CD14-positive monocyte (primary cell): ENCODE measurements around the gene PNMA6E. TPM values are rescaled to one million over a fixed set of nuclear protein-coding genes. Genes with fewer than 3 reads are reported as not detected.
A peak's percentile ranks its signal among the peaks of the same experiment; 100 is the strongest.

Source experiments
- DNase-seq, 3 donors: peaks; one replicate each; pipeline ENCODE4 v3.0.0-alpha.2; 2011 to 2022
- H2AFZ ChIP-seq: 2 replicates; pipeline ENCODE4 v1.6.0; 2012; ENCODE audit warnings: mild to moderate bottlenecking, low read depth, low read length, inconsistent platforms; ENCODE audit not compliant: insufficient read depth, poor library complexity, severe bottlenecking
- H3K27ac ChIP-seq, 2 donors: 1 replicate in 1 of 2; 2 replicates in 1 of 2; pipeline ENCODE4 v1.5.1; 2012 to 2013; ENCODE audit warnings: low read length in 2 of 2, control low read depth in 1 of 2, inconsistent platforms in 1 of 2, low read depth in 1 of 2, mild to moderate bottlenecking in 1 of 2
- H3K27me3 ChIP-seq, 2 donors: one replicate each; pipeline versions ENCODE4 v1.6.0 to v1.6.1; 2011 to 2013; ENCODE audit warnings: low read length in 2 of 2; ENCODE audit not compliant: control insufficient read depth in 2 of 2, insufficient read depth in 2 of 2
- H3K36me3 ChIP-seq, 2 donors: replicated peaks in 1 of 2; 1 replicate in 1 of 2; 2 replicates in 1 of 2; pipeline versions ENCODE4 v1.5.1 to v1.6.1; 2012 to 2013; ENCODE audit warnings: low read length in 2 of 2, control low read depth in 1 of 2, inconsistent platforms in 1 of 2, mild to moderate bottlenecking in 1 of 2; ENCODE audit not compliant: insufficient read depth in 2 of 2, control insufficient read depth in 1 of 2
- H3K4me1 ChIP-seq, 2 donors: 1 replicate in 1 of 2; 2 replicates in 1 of 2; pipeline versions ENCODE4 v1.5.1 to v1.6.1; 2012 to 2013; ENCODE audit warnings: low read length in 2 of 2, control low read depth in 1 of 2, inconsistent platforms in 1 of 2, mild to moderate bottlenecking in 1 of 2, moderate library complexity in 1 of 2; ENCODE audit not compliant: insufficient read depth in 2 of 2, control insufficient read depth in 1 of 2
- H3K4me2 ChIP-seq: replicated peaks from 2 replicates; pipeline ENCODE3; 2012; ENCODE audit warnings: low read length, moderate library complexity, mild to moderate bottlenecking; ENCODE audit not compliant: poor library complexity, severe bottlenecking; ENCODE audit errors: extremely low read depth
- H3K4me3 ChIP-seq, 3 experiments: fragments of 200-600 bp in 1 of 3; sonication (generic) in 1 of 3; replicated peaks in 1 of 3; 1 replicate in 2 of 3; 2 replicates in 1 of 3; pipeline ENCODE4 v1.5.1; 2011 to 2013; ENCODE audit warnings: low read length in 3 of 3, mild to moderate bottlenecking in 3 of 3, control low read depth in 2 of 3, low read depth in 2 of 3, inconsistent platforms in 1 of 3, moderate library complexity in 1 of 3
- H3K79me2 ChIP-seq: 2 replicates; pipeline ENCODE4 v1.6.0; 2012; ENCODE audit warnings: mild to moderate bottlenecking, control low read depth, inconsistent platforms, low read length, moderate library complexity; ENCODE audit not compliant: insufficient read depth
- H3K9ac ChIP-seq: 2 replicates; pipeline ENCODE4 v1.6.0; 2017; ENCODE audit warnings: low read length, mild to moderate bottlenecking; ENCODE audit not compliant: insufficient read depth, poor library complexity, severe bottlenecking
- H3K9me3 ChIP-seq, 2 donors: replicated peaks in 1 of 2; 1 replicate in 1 of 2; 2 replicates in 1 of 2; pipeline versions ENCODE4 v1.5.1 to v1.6.1; 2012 to 2013; ENCODE audit warnings: low read length in 2 of 2, control low read depth in 1 of 2; ENCODE audit not compliant: control insufficient read depth in 1 of 2, insufficient read depth in 1 of 2
- H4K20me1 ChIP-seq: 2 replicates; pipeline ENCODE4 v1.6.0; 2012; ENCODE audit warnings: mild to moderate bottlenecking, low read length, control low read depth, moderate library complexity; ENCODE audit not compliant: insufficient read depth
- H3K27ac Mint-ChIP-seq, 7 donors: one replicate each; pipeline ENCODE4 v1.8.0; 2020; ENCODE audit warnings: mild to moderate bottlenecking in 7 of 7, mixed read lengths in 7 of 7, moderate library complexity in 6 of 7, inconsistent platforms in 2 of 7
- H3K27me3 Mint-ChIP-seq, 3 donors: one replicate each; pipeline ENCODE4 v1.8.0; 2021 to 2022; ENCODE audit warnings: low read depth in 3 of 3, mild to moderate bottlenecking in 3 of 3, mixed read lengths in 3 of 3, moderate library complexity in 3 of 3, inconsistent platforms in 1 of 3
- H3K36me3 Mint-ChIP-seq, 2 donors: one replicate each; pipeline ENCODE4 v1.8.0; 2020; ENCODE audit warnings: mixed read lengths in 2 of 2, inconsistent platforms in 1 of 2, mild to moderate bottlenecking in 1 of 2
- H3K4me1 Mint-ChIP-seq: one replicate; pipeline ENCODE4 v1.8.0; 2020; ENCODE audit warnings: mild to moderate bottlenecking, mixed read lengths
- H3K4me3 Mint-ChIP-seq, 2 donors: one replicate each; pipeline ENCODE4 v1.8.0; 2020; ENCODE audit warnings: mild to moderate bottlenecking in 2 of 2, mixed read lengths in 2 of 2, moderate library complexity in 1 of 2
- H3K9me3 Mint-ChIP-seq, 7 donors: one replicate each; pipeline ENCODE4 v1.8.0; 2020 to 2022; ENCODE audit warnings: mixed read lengths in 7 of 7, mild to moderate bottlenecking in 6 of 7, moderate library complexity in 6 of 7, inconsistent platforms in 2 of 7
- WGBS: methylation state at CpG from one replicate; pipeline ENCODE4 v1.1.5; 2013; ENCODE audit warnings: missing lambda C conversion rate; ENCODE audit not compliant: insufficient coverage; 5-methylcytosine and 5-hydroxymethylcytosine counted together
- intact Hi-C, 2 donors: fragments of 100-400 bp; cut with micrococcal nuclease; formaldehyde crosslinking; loops; one replicate each; pipeline versions ENCODE4 v1.15.0 to v1.15.1; 2023
- polyA minus RNA-seq: library from RNA; depleted of rRNA, polyadenylated mRNA; stranded (reverse); fragments of >200 nt; gene quantifications from 2 replicates; pipeline ENCODE4 v1.2.3, GENCODE V29; 2012
- polyA plus RNA-seq, 3 donors: library from polyadenylated mRNA; depleted of rRNA in 1 of 3; unstranded in 2 of 3; stranded (reverse) in 1 of 3; fragments of 300-500 nt in 2 of 3; fragments of >200 nt in 1 of 3; fragmentation: Illumina TruSeq in 2 of 3; gene quantifications; 1 replicate in 2 of 3; 2 replicates in 1 of 3; pipeline ENCODE4 v1.2.3, GENCODE V29; 2012 to 2021
- total RNA-seq, 12 experiments: library from RNA in 1 of 12; stranded (reverse) in 1 of 12; fragments of 120-200 nt in 1 of 12; gene quantifications; one replicate each; pipeline ENCODE4 v1.2.4 and lab custom pipeline; 2013 to 2026; ENCODE audit warnings: mixed read lengths in 6 of 12, inconsistent platforms in 1 of 12
- TF ChIP-seq, protein P1 (sequence below): fragments of 200-600 bp; IDR thresholded peaks from one replicate; pipeline ENCODE4 v1.8.0; 2022; ENCODE audit warnings: antibody characterized with exemption, mild to moderate bottlenecking

The PNMA6E gene
- not detected for total RNA-seq (2013)
- polyA plus RNA-seq (not detected), polyA minus RNA-seq (not detected in 2 replicates), total RNA-seq (lab: John Stamatoyannopoulos, UW) (0 to 0.15 (median 0) reads per million in 11 experiments)

DNA sequence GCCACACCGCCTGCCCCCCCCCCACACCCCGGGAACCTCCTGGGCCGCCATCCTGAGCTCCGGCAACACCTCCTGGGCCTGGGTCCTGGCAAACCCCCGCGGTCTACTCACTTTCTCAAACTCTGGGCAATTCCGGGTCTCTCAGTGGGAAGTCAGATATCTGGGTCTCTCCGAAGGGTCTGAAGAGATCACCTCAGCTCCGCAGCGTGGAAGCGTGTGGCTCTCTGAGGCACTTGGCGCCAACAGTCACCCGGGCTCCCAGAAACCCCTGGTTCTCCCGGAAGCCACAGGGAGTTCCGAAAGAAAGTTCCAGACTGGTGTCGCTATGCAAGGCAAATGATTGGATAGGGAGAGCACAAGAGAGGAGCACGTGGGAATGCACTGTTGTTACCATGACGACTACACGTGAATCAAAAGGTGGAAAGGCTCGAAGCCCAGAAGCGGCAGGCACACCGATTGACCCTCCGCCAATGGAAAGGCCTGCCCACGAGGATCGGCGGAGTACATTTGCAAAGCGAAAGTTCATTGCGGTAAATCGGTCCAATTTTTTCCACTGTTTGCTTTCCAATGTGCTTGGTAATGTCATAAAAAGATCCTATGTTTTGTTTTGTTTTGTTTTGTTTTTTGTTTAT is at the start of gene PNMA6E:
Gene PNMA6E (minus strand): TSS at position 218 of the 632 bp plus-strand sequence. CDS start 2,501 bp downstream, outside the sequence.
- DNase-seq, result no peak
- Histone ChIP-seq H3K9ac (no peak within 1 kb of the TSS), H3K4me1 (peaks cover 0 to 2% of the 10 kb centered on the region in 2 donors), H3K27me3 (no peaks in the 10 kb centered on the region), H3K4me2 (no peak within 1 kb of the TSS), H3K9me3 (peaks cover 0 to 7% of the 10 kb centered on the region in 2 donors), H3K4me3 (no peak within 1 kb of the TSS), H3K36me3 (no peaks in the 10 kb centered on the region), H4K20me1 (no peaks in the 10 kb centered on the region), H3K27ac (no peak within 1 kb of the TSS), H3K79me2 (no peaks in the 10 kb centered on the region), H2AFZ (no peak within 1 kb of the TSS)
- H3K27me3 Mint-ChIP-seq, result peaks cover 0 to 7% (median 2%) of the 10 kb centered on the region in 3 donors
- no peaks in the 10 kb centered on the region for H3K36me3 Mint-ChIP-seq
- H3K4me1 Mint-ChIP-seq, result peaks cover 9% of the 10 kb centered on the region
- H3K27ac Mint-ChIP-seq, result peak within 1 kb of the TSS in 1 of 7 donors; percentile 41
- TF ChIP-seq, protein P1, sequence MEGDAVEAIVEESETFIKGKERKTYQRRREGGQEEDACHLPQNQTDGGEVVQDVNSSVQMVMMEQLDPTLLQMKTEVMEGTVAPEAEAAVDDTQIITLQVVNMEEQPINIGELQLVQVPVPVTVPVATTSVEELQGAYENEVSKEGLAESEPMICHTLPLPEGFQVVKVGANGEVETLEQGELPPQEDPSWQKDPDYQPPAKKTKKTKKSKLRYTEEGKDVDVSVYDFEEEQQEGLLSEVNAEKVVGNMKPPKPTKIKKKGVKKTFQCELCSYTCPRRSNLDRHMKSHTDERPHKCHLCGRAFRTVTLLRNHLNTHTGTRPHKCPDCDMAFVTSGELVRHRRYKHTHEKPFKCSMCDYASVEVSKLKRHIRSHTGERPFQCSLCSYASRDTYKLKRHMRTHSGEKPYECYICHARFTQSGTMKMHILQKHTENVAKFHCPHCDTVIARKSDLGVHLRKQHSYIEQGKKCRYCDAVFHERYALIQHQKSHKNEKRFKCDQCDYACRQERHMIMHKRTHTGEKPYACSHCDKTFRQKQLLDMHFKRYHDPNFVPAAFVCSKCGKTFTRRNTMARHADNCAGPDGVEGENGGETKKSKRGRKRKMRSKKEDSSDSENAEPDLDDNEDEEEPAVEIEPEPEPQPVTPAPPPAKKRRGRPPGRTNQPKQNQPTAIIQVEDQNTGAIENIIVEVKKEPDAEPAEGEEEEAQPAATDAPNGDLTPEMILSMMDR, result no peak
- WGBS, result 98% methylated on average over 11 of the region's 29 CpGs
- intact Hi-C loops, result no loop called here
- no peak within 1 kb of the TSS for H3K4me3 Mint-ChIP-seq
- H3K9me3 Mint-ChIP-seq, result peaks cover 0 to 10% (median 6%) of the 10 kb centered on the region in 7 donors

DNA sequence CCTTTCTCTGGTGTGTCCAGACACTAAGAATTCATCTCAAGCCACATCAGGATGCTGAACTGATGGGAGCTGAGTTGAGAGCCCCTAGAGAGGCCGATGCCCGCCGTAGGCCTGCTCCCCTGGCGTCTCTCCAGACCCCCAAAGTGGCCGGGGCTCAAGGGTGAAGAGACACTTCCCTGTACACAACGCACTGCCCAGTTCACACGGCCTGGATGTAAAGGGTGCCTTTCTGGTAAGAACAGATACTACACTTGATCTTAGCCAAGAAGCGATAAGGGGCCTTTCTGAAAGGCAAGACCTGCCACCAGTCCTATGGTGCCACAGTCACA is 49.8 kb upstream of the PNMA6E start:
- Histone ChIP-seq H4K20me1 (no peaks in the 10 kb centered on the region), H3K27ac (no peak overlapping the region), H3K4me3 (no peak overlapping the region), H3K4me2 (no peak overlapping the region), H3K9me3 (no peaks in the 10 kb centered on the region), H3K27me3 (no peaks in the 10 kb centered on the region), H3K79me2 (no peaks in the 10 kb centered on the region), H3K9ac (no peak overlapping the region), H2AFZ (no peak overlapping the region), H3K36me3 (peaks cover 41 to 47% of the 10 kb centered on the region in 2 donors), H3K4me1 (no peaks in the 10 kb centered on the region)
- H3K4me1 Mint-ChIP-seq, result no peaks in the 10 kb centered on the region
- peaks cover 0 to 8% (median 0%) of the 10 kb centered on the region in 3 donors for H3K27me3 Mint-ChIP-seq
- no peak overlapping the region for H3K4me3 Mint-ChIP-seq
- H3K36me3 Mint-ChIP-seq, result peaks cover 23 to 43% of the 10 kb centered on the region in 2 donors
- TF ChIP-seq, protein P1, result no peak
- H3K9me3 Mint-ChIP-seq, result no peaks in the 10 kb centered on the region
- no peak for DNase-seq
- intact Hi-C loops, result no loop called here
- no peak overlapping the region for H3K27ac Mint-ChIP-seq
- 95% methylated on average over 4 of the region's 8 CpGs for WGBS
